Body of pancreas (tissue), 4 donors: ENCODE data around the gene ATP10A. TPM values are rescaled to one million over a fixed set of nuclear protein-coding genes. Genes with fewer than 3 reads are reported as not detected.

Experiments used
- ATAC-seq: fragments of 150-250 bp; one replicate; pipeline ENCODE4 v1.9.1; 2016
- DNase-seq, 4 donors: peaks; one replicate each; pipeline ENCODE4 v3.0.0-alpha.2; 2019
- H3K27ac ChIP-seq, 4 donors: fragments of 200-600 bp; sonication (generic); 1 replicate in 3 of 4; 2 replicates in 1 of 4; pipeline versions ENCODE4 v1.5.1 to v1.6.1; 2016 to 2019; ENCODE audit warnings: mild to moderate bottlenecking in 1 of 4, mixed read lengths in 1 of 4, moderate library complexity in 1 of 4
- H3K27me3 ChIP-seq, 2 donors: fragments of 200-600 bp; sonication (generic); one replicate each; pipeline ENCODE4 v1.6.0; 2016; ENCODE audit warnings: mild to moderate bottlenecking in 1 of 2
- H3K36me3 ChIP-seq, 2 donors: fragments of 200-600 bp; sonication (generic); replicated peaks in 1 of 2; 2 replicates each; pipeline ENCODE4 v1.5.1; 2016; ENCODE audit warnings: low read depth in 2 of 2; ENCODE audit not compliant: insufficient read depth in 1 of 2
- H3K4me1 ChIP-seq: fragments of 200-600 bp; sonication (generic); one replicate; pipeline ENCODE4 v1.6.0; 2016
- H3K4me3 ChIP-seq, 2 donors: fragments of 200-600 bp; sonication (generic); 1 replicate in 1 of 2; 2 replicates in 1 of 2; pipeline ENCODE4 v1.5.1; 2016 to 2019
- H3K9me3 ChIP-seq, 3 donors: fragments of 200-600 bp; sonication (generic); 1 replicate in 2 of 3; 2 replicates in 1 of 3; pipeline ENCODE4 v1.5.1; 2016
- POLR2A ChIP-seq, 3 donors: fragments of 450-650 bp; IDR thresholded peaks; one replicate each; pipeline ENCODE4 v1.6.1; 2016; ENCODE audit warnings: antibody characterized with exemption in 3 of 3, mild to moderate bottlenecking in 2 of 3
- WGBS, 2 donors: methylation state at CpG; one replicate each; pipeline ENCODE4 v1.1.5; 2017; 5-methylcytosine and 5-hydroxymethylcytosine counted together
- intact Hi-C: fragments of 100-400 bp; cut with DNase I; formaldehyde crosslinking; loops from one replicate; pipeline ENCODE4 v1.15.1; 2023
- total RNA-seq, 2 donors: library from RNA; depleted of rRNA; stranded (reverse); fragments of >200 nt; gene quantifications; one replicate each; pipeline ENCODE4 v1.1.0, GENCODE V29; 2016
- TF ChIP-seq, protein P1 (sequence below), 7 experiments: fragments of 450-650 bp in 4 of 7; fragments of 200-600 bp in 3 of 7; sonication (generic) in 3 of 7; IDR thresholded peaks; one replicate each; pipeline ENCODE4 v1.5.1; 2016 to 2019; ENCODE audit warnings: antibody characterized with exemption in 7 of 7

Gene ATP10A
- total RNA-seq, 2 donors from 2014 or later, result 1.3 to 2.0 TPM

DNA sequence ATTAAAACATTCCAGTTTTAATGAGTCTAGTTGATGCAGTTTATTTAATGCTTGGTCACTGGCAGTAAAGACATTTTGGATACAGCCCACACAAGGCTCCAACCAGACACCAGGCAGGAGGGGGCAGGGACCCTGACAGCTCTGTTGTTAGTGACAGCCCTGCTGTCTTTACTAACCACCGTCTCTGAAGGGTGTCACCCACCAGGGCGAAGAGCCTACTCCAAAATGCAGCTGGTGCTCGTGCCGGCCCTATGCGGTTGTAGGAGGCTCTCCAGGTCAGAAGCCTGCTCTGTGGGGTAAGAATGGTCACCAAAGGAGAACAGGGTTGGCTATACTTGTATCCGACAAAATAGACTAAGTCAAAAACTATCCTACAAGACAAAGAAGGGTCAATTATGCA is 132.2 kb downstream of the ATP10A start:
- intact Hi-C loops, result no loop called here
- WGBS, 2 donors, result 68 to 73% methylated on average over 6 of the region's 6 CpGs
- ATAC-seq (no peak), DNase-seq (no peak)
- H3K27ac ChIP-seq, result no peak overlapping the region
- no peaks in the 10 kb centered on the region for H3K36me3 ChIP-seq
- H3K4me3 ChIP-seq, result no peak overlapping the region
- no peaks in the 10 kb centered on the region for H3K9me3 ChIP-seq
- H3K4me1 ChIP-seq, result no peaks in the 10 kb centered on the region
- no peaks in the 10 kb centered on the region for H3K27me3 ChIP-seq
- no peak for TF ChIP-seq POLR2A (IDR thresholded peaks at IDR 0.05)
- TF ChIP-seq, protein P1, sequence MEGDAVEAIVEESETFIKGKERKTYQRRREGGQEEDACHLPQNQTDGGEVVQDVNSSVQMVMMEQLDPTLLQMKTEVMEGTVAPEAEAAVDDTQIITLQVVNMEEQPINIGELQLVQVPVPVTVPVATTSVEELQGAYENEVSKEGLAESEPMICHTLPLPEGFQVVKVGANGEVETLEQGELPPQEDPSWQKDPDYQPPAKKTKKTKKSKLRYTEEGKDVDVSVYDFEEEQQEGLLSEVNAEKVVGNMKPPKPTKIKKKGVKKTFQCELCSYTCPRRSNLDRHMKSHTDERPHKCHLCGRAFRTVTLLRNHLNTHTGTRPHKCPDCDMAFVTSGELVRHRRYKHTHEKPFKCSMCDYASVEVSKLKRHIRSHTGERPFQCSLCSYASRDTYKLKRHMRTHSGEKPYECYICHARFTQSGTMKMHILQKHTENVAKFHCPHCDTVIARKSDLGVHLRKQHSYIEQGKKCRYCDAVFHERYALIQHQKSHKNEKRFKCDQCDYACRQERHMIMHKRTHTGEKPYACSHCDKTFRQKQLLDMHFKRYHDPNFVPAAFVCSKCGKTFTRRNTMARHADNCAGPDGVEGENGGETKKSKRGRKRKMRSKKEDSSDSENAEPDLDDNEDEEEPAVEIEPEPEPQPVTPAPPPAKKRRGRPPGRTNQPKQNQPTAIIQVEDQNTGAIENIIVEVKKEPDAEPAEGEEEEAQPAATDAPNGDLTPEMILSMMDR (IDR thresholded peaks at IDR 0.05), result no peak

- Histone ChIP-seq H3K36me3 (no peaks in the 10 kb centered on the region), H3K9me3 (no peaks in the 10 kb centered on the region), H3K27me3 (no peaks in the 10 kb centered on the region), H3K4me3 (no peak overlapping the region), H3K27ac (no peak overlapping the region), H3K4me1 (no peaks in the 10 kb centered on the region)
- intact Hi-C loops, result loop anchor here (10.0 kb wide), 1 partner anchor 76 kb away; no protein-coding TSS in a partner anchor
- 71 to 91% methylated on average over 9 to 14 of the region's 15 CpGs for WGBS, 2 donors
- TF ChIP-seq, protein P1 (IDR thresholded peaks at IDR 0.05), result no peak
- TF ChIP-seq POLR2A (IDR thresholded peaks at IDR 0.05), result no peak
- ATAC-seq (no peak), DNase-seq (no peak)
Measured at GRCh38 chr15:25728816-25729215, 134.3 kb downstream of the ATP10A start.

DNA sequence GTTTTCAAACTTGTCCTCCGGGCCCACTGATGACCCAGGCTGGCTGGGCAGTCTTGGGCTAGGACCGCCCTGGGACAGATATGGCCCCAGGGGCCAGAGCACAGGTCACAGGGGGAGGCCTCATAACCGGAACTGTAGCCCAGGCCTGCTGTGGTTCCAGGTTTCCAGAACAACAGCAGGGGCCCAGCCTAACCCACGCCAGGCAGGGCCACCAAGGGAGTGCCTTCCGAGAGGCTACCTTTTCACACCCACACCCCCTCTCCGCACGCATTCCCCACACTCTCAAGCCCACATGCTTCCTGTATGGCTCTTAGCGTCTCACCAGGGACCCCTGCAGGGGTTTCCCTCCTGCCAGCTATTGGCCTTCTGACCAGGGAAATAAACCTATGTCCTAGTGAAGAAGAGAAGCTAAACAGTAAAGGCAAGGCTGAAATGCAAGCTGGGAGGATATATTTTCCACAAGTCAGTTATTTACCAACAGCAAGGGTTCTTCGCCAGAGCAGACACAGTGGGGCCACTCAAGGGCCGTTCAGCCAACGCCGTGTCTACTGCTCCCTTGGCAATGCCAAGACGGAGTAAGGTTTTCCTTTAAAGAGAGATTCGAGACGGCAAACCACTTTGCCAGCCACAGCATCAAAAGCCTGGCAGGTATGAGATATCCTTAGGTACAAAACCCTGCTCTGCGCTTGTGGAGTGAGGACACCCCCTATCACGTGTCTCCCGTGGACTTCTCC is 135.1 kb downstream of the ATP10A start:
- 67 to 75% methylated on average over 17 to 18 of the region's 18 CpGs for WGBS, 2 donors
- H3K27ac ChIP-seq, result no peak overlapping the region
- H3K9me3 ChIP-seq, result no peaks in the 10 kb centered on the region
- DNase-seq (no peak), ATAC-seq (no peak)
- intact Hi-C loops, result loop anchor here (10.0 kb wide), 1 partner anchor 77 kb away; no protein-coding TSS in a partner anchor
- H3K4me3 ChIP-seq, result no peak overlapping the region
- H3K4me1 ChIP-seq, result no peaks in the 10 kb centered on the region
- no peaks in the 10 kb centered on the region for H3K36me3 ChIP-seq
- H3K27me3 ChIP-seq, result no peaks in the 10 kb centered on the region
- no peak for TF ChIP-seq POLR2A (IDR thresholded peaks at IDR 0.05)
- TF ChIP-seq, protein P1 (IDR thresholded peaks at IDR 0.05), result no peak

DNA sequence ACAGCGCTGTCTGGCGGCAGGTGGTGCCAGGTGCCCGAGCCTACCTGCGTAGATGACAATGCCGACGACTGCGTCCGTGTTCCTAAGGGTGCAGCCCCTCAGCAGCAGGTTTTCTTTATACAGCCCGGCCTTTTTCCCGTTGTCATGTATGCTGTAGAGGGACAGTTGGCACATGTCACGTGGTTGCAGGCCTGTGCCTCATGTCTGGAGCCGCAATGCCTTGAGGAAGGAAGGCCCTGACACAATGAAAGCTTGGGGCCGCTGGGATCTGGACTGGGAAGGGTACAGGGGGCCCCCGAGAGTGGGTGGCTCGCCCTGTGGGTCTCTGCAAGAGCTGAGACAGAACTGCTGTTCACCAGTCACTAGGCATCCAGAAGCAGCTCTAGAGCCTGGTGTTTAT is 136.0 kb downstream of the ATP10A start:
- ATAC-seq, result no peak
- TF ChIP-seq, protein P1 (IDR thresholded peaks at IDR 0.05), result no peak
- TF ChIP-seq POLR2A (IDR thresholded peaks at IDR 0.05), result no peak
- H3K4me3 ChIP-seq, result no peak overlapping the region
- intact Hi-C loops, result loop anchor here (10.0 kb wide), 1 partner anchor 78 kb away; no protein-coding TSS in a partner anchor
- no peaks in the 10 kb centered on the region for H3K9me3 ChIP-seq
- 80 to 82% methylated on average over 15 of the region's 15 CpGs for WGBS, 2 donors
- H3K27ac ChIP-seq, result no peak overlapping the region
- no peak for DNase-seq
- no peaks in the 10 kb centered on the region for H3K27me3 ChIP-seq
- no peaks in the 10 kb centered on the region for H3K4me1 ChIP-seq
- H3K36me3 ChIP-seq, result no peaks in the 10 kb centered on the region

DNA sequence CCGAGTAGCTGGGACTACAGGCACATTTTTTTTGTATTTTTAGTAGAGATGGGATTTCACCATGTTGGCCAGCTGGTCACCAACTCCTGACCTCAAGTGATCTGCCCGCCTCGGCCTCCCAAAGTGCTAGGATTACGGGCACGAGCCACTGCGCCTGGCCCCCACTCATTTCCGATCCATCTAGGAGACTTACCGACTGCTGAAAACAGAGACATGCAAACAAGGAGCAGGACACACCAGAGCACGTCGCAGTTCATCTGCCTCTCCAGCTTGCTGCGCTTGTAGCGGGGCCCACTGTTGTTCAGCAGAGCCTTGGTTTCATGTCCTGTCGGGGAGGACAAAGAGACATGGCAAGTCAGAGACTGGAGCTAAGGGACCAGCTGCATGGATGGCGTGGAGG is 137.4 kb downstream of the ATP10A start:
- TF ChIP-seq, protein P1 (IDR thresholded peaks at IDR 0.05), result no peak
- TF ChIP-seq POLR2A (IDR thresholded peaks at IDR 0.05), result no peak
- Histone ChIP-seq H3K27ac (no peak overlapping the region), H3K27me3 (no peaks in the 10 kb centered on the region), H3K9me3 (no peaks in the 10 kb centered on the region), H3K36me3 (no peaks in the 10 kb centered on the region), H3K4me3 (no peak overlapping the region), H3K4me1 (no peaks in the 10 kb centered on the region)
- intact Hi-C loops, result loop anchor here (10.0 kb wide), 1 partner anchor 79 kb away; no protein-coding TSS in a partner anchor
- 77% methylated on average over 14 of the region's 14 CpGs for WGBS, 2 donors
- ATAC-seq, result no peak
- DNase-seq, result no peak
